Measurements from ENCODE around the gene SURF6. TPM values are rescaled to one million over a fixed set of nuclear protein-coding genes. Genes with fewer than 3 reads are reported as not detected.
A peak's percentile ranks its signal among the peaks of the same experiment; 100 is the strongest.

The SURF6 gene
- total and polyA plus RNA-seq, 2 of the 8 experiments (the other 6 are each of a cell fraction or from before 2014, with no cell fraction given), result 6.1 to 23.7 TPM

- Histone ChIP-seq H3K4me3 (ENCODE audit: extremely low read depth in 1 of 4, insufficient read depth in 2 of 4, low read depth in 3 of 4, low read length in 4 of 4) (no peak overlapping the region), H2BK20ac (ENCODE audit: low read length) (no peak overlapping the region), H4K91ac (replicated peaks; ENCODE audit: insufficient read length, low read length) (no peak overlapping the region), H3K79me1 (ENCODE audit: low read depth, low read length) (peaks cover 10% of the 10 kb centered on the region), H3K23ac (ENCODE audit: insufficient read length) (no peak overlapping the region), H2AK5ac (ENCODE audit: low read depth, low read length) (no peak overlapping the region), H3K4me2 (ENCODE audit: insufficient read depth in 1 of 2, low read depth in 2 of 2, low read length in 2 of 2) (no peak overlapping the region; a peak in 1 of 4 replicates), H3K9me3 (ENCODE audit: insufficient read depth in 2 of 2, low read depth in 1 of 2, low read length in 1 of 2) (no peaks in the 10 kb centered on the region), H2BK5ac (ENCODE audit: low read depth, low read length) (peak overlapping the region; percentile 44; the same call in 1 of the 2 replicates), H4K5ac (ENCODE audit: insufficient read length, low read depth, low read length) (no peak overlapping the region), H3K4me1 (replicated peaks in 1 of 4; ENCODE audit: control insufficient read depth in 3 of 4, insufficient read depth in 4 of 4, low read length in 3 of 4) (peaks cover 0 to 9% (median 2%) of the 10 kb centered on the region in 4 experiments; a peak in 1 of 7 replicates), H3K14ac (ENCODE audit: insufficient read length) (no peak overlapping the region), H3K27ac (ENCODE audit: low read depth, low read length) (no peak overlapping the region), H4K8ac (ENCODE audit: extremely low read depth, insufficient read depth, low read length) (no peak overlapping the region), H2AFZ (ENCODE audit: low read length) (no peak overlapping the region), H3K23me2 (ENCODE audit: low read depth, low read length) (peaks cover 7% of the 10 kb centered on the region; the same call in 1 of the 2 replicates), H2BK120ac (replicated peaks; ENCODE audit: low read depth, low read length) (no peak overlapping the region), H4K20me1 (replicated peaks in 1 of 2; ENCODE audit: control insufficient read depth in 1 of 2, insufficient read depth in 2 of 2, low read length in 2 of 2) (peaks cover 4 to 16% of the 10 kb centered on the region in 2 experiments), H3K36me3 (ENCODE audit: control insufficient read depth in 2 of 4, insufficient read depth in 4 of 4, low read length in 3 of 4) (peaks cover 20 to 43% (median 35%) of the 10 kb centered on the region in 4 experiments), H2BK15ac (ENCODE audit: low read length) (no peak overlapping the region), H3K18ac (ENCODE audit: extremely low read depth, low read length) (no peak overlapping the region), H3K4ac (replicated peaks; ENCODE audit: insufficient read length, low read depth, low read length) (no peak overlapping the region), H3K9ac (replicated peaks in 1 of 4; ENCODE audit: extremely low read depth in 1 of 4, low read depth in 3 of 4, low read length in 3 of 4) (no peak overlapping the region; a peak in 1 of 7 replicates), H3K79me2 (ENCODE audit: control insufficient read depth in 1 of 2, insufficient read depth in 2 of 2, low read length in 2 of 2) (peaks cover 0 to 15% of the 10 kb centered on the region in 2 experiments; a peak in 2 of 4 replicates), H3K27me3 (replicated peaks in 1 of 4; ENCODE audit: control insufficient read depth in 3 of 4, extremely low read depth in 1 of 4, insufficient read depth in 3 of 4, low read length in 3 of 4) (no peaks in the 10 kb centered on the region), H2BK12ac (ENCODE audit: low read depth, low read length) (no peak overlapping the region), H3K56ac (replicated peaks; ENCODE audit: insufficient read length, low read depth, low read length) (no peak overlapping the region)
- ChIA-PET POLR2A (ENCODE audit: partially characterized antibody) (interaction anchor here (0.6 to 7.3 kb wide), 7 partner anchors 9 to 175 kb away, joined by 3 to 120 read pairs (median 5); partner anchors contain the start of genes MED22 and RPL7A), CTCF (ENCODE audit: partially characterized antibody) (interaction anchor here (0.7 to 7.0 kb wide), 6 partner anchors 9 to 152 kb away, joined by 3 to 123 read pairs (median 4); no protein-coding TSS in a partner anchor)
- WGBS, 2 experiments (ENCODE audit: extremely low coverage in 1 of 2, insufficient coverage in 1 of 2, insufficient read length in 1 of 2, insufficient replicate concordance in 2 of 2, low coverage in 1 of 2, low lambda C conversion rate in 2 of 2, missing lambda C conversion rate in 1 of 2), result 87% methylated on average over 7 of the region's 10 CpGs; no CpG with 5 or more reads in 1 of the 2 experiments
- TF ChIP-seq RFX5 (IDR thresholded peaks at IDR 0.05; ENCODE audit: borderline replicate concordance, low read depth, low read length), result no peak
- TF ChIP-seq SP2 (IDR thresholded peaks at IDR 0.05; ENCODE audit: low read length), result no peak
- TF ChIP-seq CTCF (IDR thresholded peaks at IDR 0.05; ENCODE audit: control extremely low read depth in 1 of 3, insufficient read depth in 1 of 3, low read depth in 1 of 3, low read length in 3 of 3), result 0 out of 4 replicates have a peak, but pooled peaks of 1 of the 3 experiments have one; percentile 9
- FAIRE-seq (no peak), DNase-seq (ENCODE audit: low read depth in 1 of 2, low spot score in 2 of 2) (no peak)
Measured at GRCh38 chr9:133333566-133333965, 2.4 kb downstream of the SURF6 start.
